ENCODE results near the gene ABTB2. TPM values are rescaled to one million over a fixed set of nuclear protein-coding genes. Genes with fewer than 3 reads are reported as not detected.

ABTB2 gene
- total RNA-seq, 2 donors from 2014 or later = 5.8 to 11.1 TPM

DNA sequence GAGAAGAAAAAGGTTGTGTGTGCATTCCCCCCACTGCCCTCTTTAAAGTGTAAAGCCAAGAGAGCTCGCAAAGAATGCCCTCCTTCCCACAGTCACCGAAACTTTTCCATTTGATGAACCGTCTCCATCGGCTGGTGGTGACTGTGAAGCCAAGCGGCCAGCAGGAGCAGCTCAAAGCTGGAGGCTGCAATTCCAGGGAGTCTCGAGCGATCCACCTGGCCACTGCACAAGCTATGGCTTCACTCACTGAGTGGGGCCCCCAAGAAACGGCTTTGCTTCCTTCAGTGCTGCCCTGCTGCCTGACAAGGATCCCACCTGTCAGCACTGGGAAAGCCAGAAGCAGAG, 117.7 kb downstream of the ABTB2 start:
- no peaks in the 10 kb centered on the region for H3K27me3 ChIP-seq
- intact Hi-C loops (cut with DNase I) = no loop called here
- H3K4me3 ChIP-seq = no peak overlapping the region
- TF ChIP-seq, protein P1, sequence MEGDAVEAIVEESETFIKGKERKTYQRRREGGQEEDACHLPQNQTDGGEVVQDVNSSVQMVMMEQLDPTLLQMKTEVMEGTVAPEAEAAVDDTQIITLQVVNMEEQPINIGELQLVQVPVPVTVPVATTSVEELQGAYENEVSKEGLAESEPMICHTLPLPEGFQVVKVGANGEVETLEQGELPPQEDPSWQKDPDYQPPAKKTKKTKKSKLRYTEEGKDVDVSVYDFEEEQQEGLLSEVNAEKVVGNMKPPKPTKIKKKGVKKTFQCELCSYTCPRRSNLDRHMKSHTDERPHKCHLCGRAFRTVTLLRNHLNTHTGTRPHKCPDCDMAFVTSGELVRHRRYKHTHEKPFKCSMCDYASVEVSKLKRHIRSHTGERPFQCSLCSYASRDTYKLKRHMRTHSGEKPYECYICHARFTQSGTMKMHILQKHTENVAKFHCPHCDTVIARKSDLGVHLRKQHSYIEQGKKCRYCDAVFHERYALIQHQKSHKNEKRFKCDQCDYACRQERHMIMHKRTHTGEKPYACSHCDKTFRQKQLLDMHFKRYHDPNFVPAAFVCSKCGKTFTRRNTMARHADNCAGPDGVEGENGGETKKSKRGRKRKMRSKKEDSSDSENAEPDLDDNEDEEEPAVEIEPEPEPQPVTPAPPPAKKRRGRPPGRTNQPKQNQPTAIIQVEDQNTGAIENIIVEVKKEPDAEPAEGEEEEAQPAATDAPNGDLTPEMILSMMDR (IDR thresholded peaks at IDR 0.05) = no peak
- H3K36me3 ChIP-seq = no peaks in the 10 kb centered on the region
- H3K4me1 ChIP-seq = no peaks in the 10 kb centered on the region
- DNase-seq = no peak
- no peak overlapping the region for H3K9ac ChIP-seq (ENCODE audit: low read depth in 2 of 2, low read length in 2 of 2)
- no peaks in the 10 kb centered on the region for H3K9me3 ChIP-seq
- no peak overlapping the region for H3K27ac ChIP-seq

DNA sequence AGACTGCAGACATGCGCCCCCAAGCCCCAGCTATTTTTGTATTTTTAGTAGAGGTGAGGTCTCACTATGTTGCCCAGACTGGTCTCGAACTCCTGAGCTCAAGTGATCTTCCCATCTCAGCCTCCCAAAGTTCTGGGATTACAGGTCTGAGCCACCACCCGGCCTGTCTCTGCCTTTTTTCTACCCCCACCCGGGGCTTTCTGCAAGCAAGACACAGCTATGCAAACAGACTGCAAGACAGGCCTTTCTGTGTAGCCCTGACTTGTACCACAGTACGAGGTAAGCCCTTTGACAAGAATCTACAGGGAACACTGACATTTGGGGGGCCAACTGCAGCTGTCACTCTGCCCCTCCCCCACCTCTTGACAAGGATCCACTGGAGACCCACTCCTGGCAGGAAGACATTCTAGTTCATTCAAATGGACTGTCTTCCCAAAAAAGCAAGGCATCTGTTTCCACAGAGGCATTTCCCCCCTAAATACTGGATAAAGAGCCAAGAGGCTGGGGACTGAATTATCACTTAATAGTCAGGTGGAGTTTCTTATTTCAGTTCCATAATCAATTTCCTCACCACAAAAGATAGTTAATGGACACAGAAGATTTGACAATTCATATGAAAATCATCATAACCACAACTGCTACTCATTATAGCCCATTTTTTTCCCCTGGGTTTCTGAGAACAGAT, 118.2 kb downstream of the ABTB2 start:
- intact Hi-C loops (cut with DNase I) = no loop called here
- DNase-seq = no peak
- H3K36me3 ChIP-seq = no peaks in the 10 kb centered on the region
- H3K9me3 ChIP-seq = no peaks in the 10 kb centered on the region
- no peaks in the 10 kb centered on the region for H3K27me3 ChIP-seq
- TF ChIP-seq, protein P1 (IDR thresholded peaks at IDR 0.05) = no peak
- no peak overlapping the region for H3K27ac ChIP-seq
- H3K4me3 ChIP-seq = no peak overlapping the region
- no peaks in the 10 kb centered on the region for H3K4me1 ChIP-seq
- no peak overlapping the region for H3K9ac ChIP-seq (ENCODE audit: low read depth in 2 of 2, low read length in 2 of 2)

DNA sequence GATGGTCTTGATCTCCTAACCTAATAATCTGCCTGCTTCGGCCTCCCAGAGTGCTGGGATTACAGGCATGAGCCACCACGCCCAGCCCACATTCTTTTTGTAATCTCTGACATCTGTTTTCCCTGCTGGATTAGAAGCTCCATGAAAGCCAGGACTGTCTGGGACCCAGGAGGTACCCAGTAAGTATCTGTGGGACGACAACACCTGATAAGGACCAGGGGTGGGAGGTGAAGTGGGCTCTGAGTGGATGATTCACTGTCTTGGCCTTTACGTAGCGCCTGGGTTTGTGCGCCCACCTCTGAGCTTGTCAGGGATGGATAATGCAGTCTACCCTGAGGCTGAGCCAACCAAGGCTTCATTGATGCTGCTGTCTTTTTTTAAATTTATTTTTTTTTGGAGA, 118.8 kb downstream of the ABTB2 start:
- no peaks in the 10 kb centered on the region for H3K36me3 ChIP-seq
- H3K27me3 ChIP-seq = no peaks in the 10 kb centered on the region
- TF ChIP-seq, protein P1 (IDR thresholded peaks at IDR 0.05) = no peak
- no peak overlapping the region for H3K9ac ChIP-seq (ENCODE audit: low read depth in 2 of 2, low read length in 2 of 2)
- no peaks in the 10 kb centered on the region for H3K9me3 ChIP-seq
- no peak overlapping the region for H3K4me3 ChIP-seq
- H3K4me1 ChIP-seq = no peaks in the 10 kb centered on the region
- H3K27ac ChIP-seq = no peak overlapping the region
- intact Hi-C loops (cut with DNase I) = no loop called here
- DNase-seq = no peak

DNA sequence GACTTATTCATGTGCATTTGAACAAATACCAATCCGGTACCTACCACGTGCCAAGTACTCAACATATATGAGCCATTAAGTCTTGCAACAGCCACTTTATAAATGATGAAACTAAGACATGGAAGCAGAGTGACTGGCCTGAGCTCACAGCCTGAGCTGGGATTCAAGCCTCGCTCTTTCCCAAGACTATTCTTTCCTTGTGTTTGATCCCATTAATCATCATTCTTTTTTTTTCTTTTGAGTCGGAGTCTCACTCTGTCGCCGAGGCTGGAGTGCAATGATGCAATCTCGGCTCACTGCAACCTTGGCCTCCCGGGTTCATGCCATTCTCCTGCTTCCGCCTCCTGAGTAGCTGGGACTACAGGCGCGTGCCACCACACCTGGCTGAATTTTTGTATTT, 119.3 kb downstream of the ABTB2 start:
- intact Hi-C loops (cut with DNase I) = no loop called here
- Histone ChIP-seq H3K4me3 (no peak overlapping the region), H3K36me3 (no peaks in the 10 kb centered on the region), H3K27me3 (no peaks in the 10 kb centered on the region), H3K27ac (no peak overlapping the region), H3K9me3 (no peaks in the 10 kb centered on the region), H3K4me1 (no peaks in the 10 kb centered on the region), H3K9ac (ENCODE audit: low read depth in 2 of 2, low read length in 2 of 2) (no peak overlapping the region)
- no peak for DNase-seq
- TF ChIP-seq, protein P1 (IDR thresholded peaks at IDR 0.05) = no peak

DNA sequence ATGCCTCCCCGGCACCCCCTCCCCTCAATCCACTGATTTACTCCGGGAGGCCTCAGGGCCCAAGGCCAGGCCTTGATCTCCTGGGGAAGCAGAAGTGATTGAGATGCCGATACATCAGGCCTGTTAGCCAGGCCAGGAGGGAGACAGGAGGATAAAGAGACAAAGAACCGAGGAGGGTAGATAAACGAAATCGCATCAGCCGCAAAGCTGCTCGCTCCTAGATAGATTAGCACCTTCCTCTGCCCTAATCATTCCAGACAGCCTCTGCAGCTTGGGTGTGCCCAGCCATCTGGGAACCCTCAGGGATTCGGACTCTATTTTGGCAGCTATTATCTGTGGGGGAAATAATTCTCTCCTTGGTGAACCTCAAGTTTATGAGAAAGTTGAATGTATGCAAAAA, 121.2 kb downstream of the ABTB2 start:
- H3K4me1 ChIP-seq = no peaks in the 10 kb centered on the region
- H3K4me3 ChIP-seq = no peak overlapping the region
- no peak overlapping the region for H3K27ac ChIP-seq
- DNase-seq = no peak
- H3K27me3 ChIP-seq = no peaks in the 10 kb centered on the region
- no peak overlapping the region for H3K9ac ChIP-seq (ENCODE audit: low read depth in 2 of 2, low read length in 2 of 2)
- no peaks in the 10 kb centered on the region for H3K9me3 ChIP-seq
- intact Hi-C loops (cut with DNase I) = no loop called here
- TF ChIP-seq, protein P1 (IDR thresholded peaks at IDR 0.05) = no peak
- no peaks in the 10 kb centered on the region for H3K36me3 ChIP-seq
